Left cardiac atrium (tissue), 4 donors: ENCODE data around the gene L3MBTL3. TPM values are rescaled to one million over a fixed set of nuclear protein-coding genes. Genes with fewer than 3 reads are reported as not detected.
"Not testable (repeated sequence)": the region's sequence is repeated elsewhere in the genome, so short reads cannot be mapped to it uniquely, and the experiment has no call there.

Experiments
- ATAC-seq, 2 donors: fragments of 200-7000 bp; cut with Tn5 transposase; one replicate each; pipeline ENCODE4 v1.9.1; 2020; ENCODE audit warnings: mild to moderate bottlenecking in 2 of 2, moderate library complexity in 2 of 2
- DNase-seq: peaks from one replicate; pipeline ENCODE4 v3.0.0-alpha.2; 2020
- intact Hi-C, 2 donors: fragments of 100-400 bp; cut with DNase I; formaldehyde crosslinking; loops; one replicate each; pipeline versions ENCODE4 v1.14.1 to v1.15.1; 2022 to 2023
- total RNA-seq, 2 donors: library from RNA; stranded (reverse); fragmentation: NEBNext Ultra II Directional; extraction: Animal tissue kit (Norgen Biotek cat#: 25700); gene quantifications; one replicate each; pipeline ENCODE4 v1.2.1, GENCODE V29; 2021
- donor health status: DM: no; HTN: yes; CAD: no.
- donor health status: DM: no; HTN: yes; CAD: no; lungs with severe emphysema.
- donor health status: DM: yes; HTN: yes; CAD: no.
- donor health status: Dilated cardiomyopathy.

The L3MBTL3 gene
- total RNA-seq, 2 donors from 2014 or later = 3.7 to 3.8 TPM

- DNase-seq (no peak), ATAC-seq (no peak)
- intact Hi-C loops = no loop called here
These were observed 103.9 kb downstream of the L3MBTL3 start for GRCh38 chr6:130122243-130122642.

- intact Hi-C loops = no loop called here
- DNase-seq = no peak
- ATAC-seq = no peak
These were observed 108.8 kb downstream of the L3MBTL3 start for GRCh38 chr6:130127195-130127594.

- DNase-seq = no peak
- intact Hi-C loops = no loop called here
- no peak for ATAC-seq
These were observed 109.9 kb downstream of the L3MBTL3 start for GRCh38 chr6:130128326-130128725.

- no peak for DNase-seq
- intact Hi-C loops = no loop called here
- ATAC-seq = no peak
These were observed 111.4 kb downstream of the L3MBTL3 start for GRCh38 chr6:130129762-130130246.

- no peak for DNase-seq
- ATAC-seq = peak in 1 of 2 donors; percentile 55
- intact Hi-C loops = no loop called here
These were observed 113.9 kb downstream of the L3MBTL3 start for GRCh38 chr6:130132286-130132701.

GRCh38 chr6:130134582-130134981 lies 116.2 kb downstream of the L3MBTL3 start:
- intact Hi-C loops = no loop called here

GRCh38 chr6:130136798-130137197 lies 118.4 kb downstream of the L3MBTL3 start:
- intact Hi-C loops = no loop called here
- DNase-seq (no peak), ATAC-seq (no peak)

More at GRCh38 chr6:130134582-130134981, 116.2 kb downstream of the L3MBTL3 start:
- DNase-seq = no peak
- ATAC-seq = no peak

GRCh38 chr6:130138116-130138908 lies 119.9 kb downstream of the L3MBTL3 start:
- DNase-seq (no peak), ATAC-seq (no peak)
- intact Hi-C loops = no loop called here

- no peak for DNase-seq
- no peak for ATAC-seq
- intact Hi-C loops = no loop called here
These were observed 120.5 kb downstream of the L3MBTL3 start for GRCh38 chr6:130138909-130139242.

GRCh38 chr6:130140084-130140483 lies 121.7 kb downstream of the L3MBTL3 start:
- intact Hi-C loops = no loop called here
- ATAC-seq (peak in 1 of 2 donors; percentile 41), DNase-seq (no peak)

GRCh38 chr6:130143709-130144108 lies 125.3 kb downstream of the L3MBTL3 start:
- DNase-seq = no peak
- no peak for ATAC-seq
- intact Hi-C loops = no loop called here

GRCh38 chr6:130147111-130147510 lies 128.7 kb downstream of the L3MBTL3 start:
- ATAC-seq = no peak
- intact Hi-C loops = no loop called here
- no peak for DNase-seq

- no peak for ATAC-seq
- DNase-seq = no peak
- intact Hi-C loops = no loop called here
These were observed 129.8 kb downstream of the L3MBTL3 start for GRCh38 chr6:130148181-130148580.

GRCh38 chr6:130149016-130149415 lies 130.6 kb downstream of the L3MBTL3 start:
- ATAC-seq, intact Hi-C loops, DNase-seq: not testable (repeated sequence)

GRCh38 chr6:130150906-130151305 lies 132.5 kb downstream of the L3MBTL3 start:
- intact Hi-C loops = no loop called here
- DNase-seq = no peak
- ATAC-seq = no peak

GRCh38 chr6:130152908-130153510 lies 134.6 kb downstream of the L3MBTL3 start:
- DNase-seq (no peak), ATAC-seq (no peak)
- intact Hi-C loops = no loop called here

- intact Hi-C loops = no loop called here
- no peak for ATAC-seq
- no peak for DNase-seq
These were observed 138.5 kb downstream of the L3MBTL3 start for GRCh38 chr6:130156908-130157307.

GRCh38 chr6:130158056-130158455 lies 139.7 kb downstream of the L3MBTL3 start:
- DNase-seq = no peak
- ATAC-seq = no peak
- intact Hi-C loops = no loop called here

GRCh38 chr6:130158548-130158947 lies 140.2 kb downstream of the L3MBTL3 start:
- no peak for ATAC-seq
- intact Hi-C loops = no loop called here
- DNase-seq = no peak

GRCh38 chr6:130159956-130160355 lies 141.6 kb downstream of the L3MBTL3 start:
- peak in 1 of 2 donors; percentile 23 for ATAC-seq
- DNase-seq = no peak
- intact Hi-C loops = no loop called here
